Fibroblast of upper back skin (primary cell): ENCODE results near the gene SIPA1L2.
"Not testable (repeated sequence)": the region's sequence is repeated elsewhere in the genome, so short reads cannot be mapped to it uniquely, and the experiment has no call there.

Experiments used
- DNase-seq: peaks from one replicate; pipeline ENCODE4 v3.0.0-alpha.2; 2013

SIPA1L2 gene

DNA sequence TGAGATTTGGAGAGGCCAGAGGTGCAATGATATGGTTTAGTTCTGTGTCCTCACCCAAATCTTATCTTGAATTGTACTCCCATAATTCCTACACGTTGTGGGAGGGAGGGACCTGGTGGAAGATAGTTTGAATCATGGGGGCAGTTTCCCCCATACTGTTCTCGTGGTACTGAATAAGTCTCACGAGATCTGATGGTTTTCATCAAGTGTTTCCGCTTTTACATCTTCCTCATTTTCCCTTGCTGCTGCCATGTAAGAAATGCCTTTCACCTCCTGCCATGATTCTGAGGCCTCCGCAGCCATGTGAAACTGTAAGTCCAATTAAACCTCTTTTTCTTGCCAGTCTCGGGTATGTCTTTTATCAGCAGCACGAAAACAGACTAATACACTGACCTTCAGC, 17.1 kb downstream of the SIPA1L2 start:
- DNase-seq, result not testable (repeated sequence)

DNA sequence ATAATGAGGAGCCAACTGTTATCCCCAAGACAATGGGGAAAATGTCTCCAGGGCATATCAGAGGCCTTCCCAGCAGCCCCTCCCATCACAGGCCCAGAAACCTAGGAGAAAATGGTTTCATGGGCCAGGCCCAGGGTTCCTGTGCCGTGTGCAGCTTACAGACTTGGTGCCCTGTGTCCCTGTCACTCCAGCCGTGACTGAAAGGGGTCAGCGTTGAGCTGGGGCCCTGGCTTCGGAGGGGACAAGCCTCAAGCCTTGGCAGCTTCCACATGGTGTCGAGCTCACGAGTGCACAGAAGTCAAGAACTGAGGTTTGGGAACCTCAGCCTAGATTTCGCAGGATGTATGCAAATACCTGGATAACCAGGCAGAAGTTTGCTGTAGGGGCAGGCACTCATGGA, 18.1 kb downstream of the SIPA1L2 start:
- DNase-seq, result no peak

DNA sequence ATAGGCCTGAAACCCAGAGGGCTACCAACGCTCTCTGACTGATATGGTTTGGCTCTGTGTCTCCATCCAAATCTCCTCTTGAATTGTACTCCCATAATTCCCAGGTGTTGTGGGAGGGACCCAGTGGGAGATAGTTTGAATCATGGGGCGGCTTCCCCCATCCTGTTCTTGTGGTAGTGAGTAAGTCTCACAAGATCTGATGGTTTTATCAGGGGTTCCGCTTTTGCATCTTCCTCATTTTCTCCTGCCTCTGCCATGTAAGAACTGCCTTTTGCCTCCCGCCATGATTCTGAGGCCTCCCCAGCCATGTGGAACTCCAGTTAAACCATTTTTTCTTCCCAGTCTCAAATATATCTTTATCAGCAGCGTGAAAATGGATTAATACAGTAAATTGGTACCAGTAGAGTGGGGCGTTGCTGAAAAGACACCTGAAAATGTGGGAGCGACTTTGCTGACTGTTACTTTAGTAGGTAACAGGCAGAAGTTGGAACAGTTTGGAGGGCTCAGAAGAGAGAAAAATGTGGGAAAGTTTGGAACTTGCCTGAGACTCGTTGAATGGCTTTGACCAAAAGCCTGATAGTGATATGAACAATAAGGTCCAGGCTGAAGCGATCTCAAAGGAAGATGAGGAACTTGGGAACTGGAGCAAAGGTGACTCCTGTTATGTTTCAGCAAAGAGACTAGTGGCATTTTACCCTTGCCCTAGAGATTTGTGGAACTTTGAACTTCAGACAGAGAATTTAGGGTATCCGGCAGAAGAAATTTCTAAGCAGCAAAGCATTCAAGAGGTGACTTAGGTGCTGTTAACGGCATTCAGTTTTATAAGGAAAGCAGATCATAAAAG, 18.8 kb downstream of the SIPA1L2 start:
- not testable (repeated sequence) for DNase-seq

DNA sequence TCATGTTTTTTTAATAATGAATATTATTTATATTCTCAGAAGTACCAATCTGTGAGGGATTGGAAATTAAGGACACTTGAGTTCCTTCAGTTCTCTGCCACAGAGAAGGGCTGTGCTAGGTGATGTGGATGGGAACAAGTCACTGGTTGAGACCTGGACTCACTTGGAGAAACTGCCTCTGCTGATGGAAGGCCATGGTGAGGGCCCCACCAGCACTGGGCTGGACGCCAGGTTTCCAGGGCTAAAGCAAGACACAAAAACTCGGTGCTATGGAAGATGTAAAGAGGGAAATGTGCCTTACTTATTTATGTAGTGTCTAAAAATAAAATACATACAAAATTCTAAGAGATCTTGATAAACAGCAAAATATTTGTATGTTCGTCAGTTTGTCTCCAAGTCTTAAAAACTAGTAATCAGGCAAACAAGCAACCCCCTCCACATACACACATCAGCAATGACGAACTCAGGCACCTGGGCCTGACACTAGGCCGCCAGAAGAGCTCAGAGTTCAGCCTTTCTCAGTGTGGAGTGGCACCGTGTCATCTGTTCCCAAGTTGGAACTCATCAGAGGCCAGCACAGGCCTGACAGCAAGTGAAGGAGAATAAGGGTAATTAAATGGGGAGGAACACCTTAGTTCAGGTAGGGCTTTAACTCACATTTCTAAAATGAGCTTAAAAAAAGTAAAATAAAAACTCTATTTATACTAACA, 19.6 kb downstream of the SIPA1L2 start:
- DNase-seq, result no peak

DNA sequence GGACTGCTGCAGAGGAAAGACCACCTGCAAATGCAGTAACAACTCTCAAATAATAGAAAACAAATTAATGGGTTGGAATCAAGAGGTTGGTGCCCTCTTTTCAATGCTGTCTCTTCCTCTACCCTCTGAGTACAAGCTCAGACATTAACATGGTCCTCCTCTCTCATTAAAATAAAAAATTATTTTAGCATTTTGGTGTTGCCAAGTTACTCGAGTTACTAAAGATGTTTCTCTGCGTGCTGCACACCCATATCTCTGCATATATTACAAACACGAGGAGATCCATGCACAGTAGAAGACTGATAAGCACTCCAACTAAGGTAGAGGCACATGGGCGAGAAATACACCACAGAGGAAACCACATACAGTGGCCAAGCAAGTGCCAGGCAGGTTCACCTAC, 21.5 kb downstream of the SIPA1L2 start:
- DNase-seq, result no peak

DNA sequence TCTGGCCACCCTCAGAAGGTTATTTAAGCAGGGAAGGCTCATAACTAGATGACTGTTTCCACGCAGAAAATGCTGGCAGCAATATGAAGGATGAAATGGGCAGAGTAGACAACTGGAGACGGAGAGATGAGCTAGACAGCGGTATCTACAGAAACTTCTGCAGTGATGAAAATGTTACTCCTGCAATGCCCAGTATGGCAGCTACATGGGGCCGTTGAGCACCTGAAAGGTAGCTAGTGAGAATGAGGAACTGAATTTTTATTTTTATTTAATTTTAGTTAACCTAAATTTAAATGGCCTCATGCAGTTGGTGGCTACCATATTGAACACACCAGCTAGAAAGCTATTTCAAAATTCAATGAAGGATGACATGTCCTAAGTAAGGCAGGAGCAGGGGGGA, 27.3 kb downstream of the SIPA1L2 start:
- DNase-seq, result no peak

DNA sequence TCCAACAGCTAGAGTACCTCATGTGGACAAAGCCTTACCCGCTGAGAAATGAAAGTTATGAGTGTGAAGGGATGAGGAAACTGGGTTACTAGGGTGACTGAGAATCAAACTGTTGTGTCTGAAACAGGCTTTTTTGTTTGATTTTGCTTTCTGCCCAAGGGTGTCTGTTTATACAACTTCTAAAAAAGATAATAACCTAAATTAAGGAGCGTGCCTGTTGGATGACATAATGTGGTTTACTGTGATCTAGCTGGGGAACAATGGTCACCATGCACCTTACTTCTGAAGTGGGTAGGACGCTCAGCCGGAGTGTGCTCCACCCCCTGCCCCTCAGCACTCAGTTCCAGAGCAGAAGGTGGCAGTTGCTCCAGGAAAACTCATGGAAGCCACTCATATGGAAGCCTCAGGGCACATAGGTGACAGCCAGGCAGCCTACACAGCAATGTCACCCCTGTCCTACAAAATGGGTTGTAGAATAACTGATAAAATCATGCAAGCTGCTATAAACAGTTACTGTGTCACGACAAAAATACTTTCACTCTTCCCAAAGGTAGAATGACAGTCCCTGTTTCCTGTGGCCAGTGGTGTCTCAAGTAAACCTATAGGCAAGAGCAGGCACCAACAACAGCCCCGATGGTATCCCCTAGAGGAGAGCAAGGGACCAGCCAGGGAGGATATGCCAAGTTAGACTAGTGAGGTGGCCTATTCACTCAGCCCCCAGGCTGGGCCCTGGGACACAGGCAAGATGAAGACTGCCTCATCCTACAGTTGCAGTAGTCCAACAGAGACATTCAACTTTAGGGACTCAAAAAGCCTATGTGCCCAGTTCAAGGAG, 29.3 kb downstream of the SIPA1L2 start:
- DNase-seq, result no peak

DNA sequence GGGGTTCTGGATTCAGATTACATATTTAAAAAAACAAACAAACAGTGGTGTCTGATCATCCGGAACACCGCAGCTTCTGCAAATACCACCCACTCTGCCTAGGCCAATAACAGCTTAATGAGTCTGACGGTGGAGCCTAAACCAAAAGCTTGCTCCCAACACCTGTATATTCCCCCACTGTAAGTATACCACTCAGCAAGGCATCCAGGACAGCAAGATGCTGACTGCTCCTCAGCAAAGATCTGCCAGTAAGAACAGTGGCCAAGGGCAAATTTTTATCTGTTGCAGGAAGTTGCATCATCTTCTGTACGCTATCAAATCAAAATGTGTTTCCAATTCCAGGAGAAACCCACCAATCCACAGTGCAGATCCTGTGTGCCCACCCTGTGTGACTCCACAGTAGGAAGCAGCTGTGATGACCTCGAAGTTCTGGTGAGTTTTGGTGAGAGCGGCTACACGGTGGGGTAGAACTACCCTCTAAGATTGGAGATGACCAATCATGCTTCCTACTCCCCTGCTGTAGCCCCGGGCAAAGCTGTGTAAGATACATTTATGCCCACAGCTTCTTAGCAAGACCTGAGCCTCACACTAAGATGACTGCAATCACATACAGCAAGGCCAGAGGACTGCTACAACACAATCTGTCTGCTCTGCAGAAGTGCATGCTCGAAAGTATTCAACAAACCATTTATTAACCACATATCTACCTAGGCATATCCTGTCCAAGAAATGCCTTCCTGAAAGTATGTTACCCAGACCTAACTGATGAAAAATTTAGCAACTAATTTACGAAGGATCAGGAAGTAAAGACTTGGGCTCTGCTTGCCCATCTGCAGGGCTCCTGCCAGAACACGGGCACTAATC, 30.5 kb downstream of the SIPA1L2 start:
- peak; percentile 62 for DNase-seq

DNA sequence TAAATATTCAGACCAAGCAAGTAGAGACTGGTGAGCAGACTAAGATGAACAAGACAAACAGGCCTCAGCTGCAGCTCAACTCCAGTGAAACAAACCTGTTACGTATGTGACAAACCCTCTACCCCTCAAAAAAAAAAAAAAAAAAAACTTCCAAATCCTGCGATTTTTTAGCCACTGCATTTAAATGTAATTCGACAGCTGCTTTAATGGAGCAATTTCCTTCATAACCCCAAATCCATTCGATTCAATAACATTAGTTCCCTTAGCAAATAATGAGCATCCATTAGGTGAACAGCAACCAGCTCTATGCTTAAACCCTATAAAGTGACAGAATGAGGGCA, 31.1 kb downstream of the SIPA1L2 start:
- no peak for DNase-seq

DNA sequence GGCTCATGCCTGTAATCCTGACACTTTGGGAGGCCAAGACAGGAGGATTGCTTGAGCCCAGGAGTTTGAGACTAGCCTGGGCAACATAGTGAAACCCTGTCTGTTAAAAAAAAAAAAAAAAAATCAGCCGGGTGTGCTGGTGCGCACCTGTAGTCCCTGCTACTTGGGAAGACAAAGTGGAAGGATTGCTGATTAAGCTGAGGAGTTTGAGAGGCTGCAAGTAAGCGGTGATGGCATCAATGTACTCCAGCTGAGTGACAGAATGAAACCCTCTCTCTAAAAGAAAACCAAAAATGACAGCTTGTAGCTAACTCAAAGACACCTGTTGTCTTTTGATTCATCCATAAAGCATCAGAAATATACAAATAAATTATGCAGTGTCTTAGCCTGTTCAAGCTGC, 31.8 kb downstream of the SIPA1L2 start:
- DNase-seq, result no peak

DNA sequence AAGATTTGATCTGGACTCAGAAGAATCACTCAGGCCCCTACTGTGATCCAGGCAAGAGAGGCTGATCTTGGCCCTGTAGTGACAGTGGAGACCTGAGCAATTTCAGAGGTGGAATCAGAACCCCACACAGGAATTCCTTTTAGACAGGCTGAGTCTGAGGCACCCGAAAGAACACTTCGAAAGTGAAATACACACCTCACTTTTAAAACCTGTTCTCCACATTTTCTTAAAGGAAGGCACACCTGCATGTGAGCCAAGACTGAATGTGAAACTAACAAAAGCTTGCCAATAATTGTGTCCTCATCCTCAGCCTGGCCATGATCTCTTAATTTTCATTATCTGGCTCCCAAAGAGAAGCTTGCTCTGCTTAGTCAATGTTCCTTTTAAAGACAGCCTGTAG, 32.2 kb downstream of the SIPA1L2 start:
- DNase-seq, result no peak

DNA sequence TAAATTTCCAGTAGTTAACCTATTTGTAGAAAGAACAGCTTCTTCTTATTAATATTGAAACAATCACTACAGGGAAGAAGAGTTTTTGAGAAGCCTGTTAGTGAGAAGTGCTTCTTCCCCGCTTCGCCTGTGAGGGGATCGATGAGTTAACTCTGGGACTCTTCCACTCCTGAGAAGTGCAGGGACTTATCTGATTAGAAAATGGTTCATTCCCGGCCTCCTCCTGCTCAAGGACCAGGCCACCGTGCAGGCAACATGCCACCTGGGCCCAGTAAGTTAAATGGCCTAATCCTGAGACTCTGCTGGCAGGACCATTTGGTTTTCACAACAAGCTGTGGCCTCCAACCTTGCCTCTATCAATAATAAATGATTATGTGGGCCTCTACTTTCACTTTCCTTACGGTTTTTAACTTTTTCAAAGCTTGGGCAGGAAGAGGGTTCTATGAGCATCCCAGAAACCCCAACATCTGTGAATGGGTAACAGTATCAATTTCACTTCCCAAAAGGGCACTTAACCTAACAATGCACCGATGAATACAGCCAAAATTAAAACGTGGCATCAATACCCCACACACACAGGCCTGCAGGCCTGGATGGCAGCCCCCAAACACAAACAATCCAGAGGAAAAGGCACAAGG, 33.1 kb downstream of the SIPA1L2 start:
- DNase-seq, result no peak

DNA sequence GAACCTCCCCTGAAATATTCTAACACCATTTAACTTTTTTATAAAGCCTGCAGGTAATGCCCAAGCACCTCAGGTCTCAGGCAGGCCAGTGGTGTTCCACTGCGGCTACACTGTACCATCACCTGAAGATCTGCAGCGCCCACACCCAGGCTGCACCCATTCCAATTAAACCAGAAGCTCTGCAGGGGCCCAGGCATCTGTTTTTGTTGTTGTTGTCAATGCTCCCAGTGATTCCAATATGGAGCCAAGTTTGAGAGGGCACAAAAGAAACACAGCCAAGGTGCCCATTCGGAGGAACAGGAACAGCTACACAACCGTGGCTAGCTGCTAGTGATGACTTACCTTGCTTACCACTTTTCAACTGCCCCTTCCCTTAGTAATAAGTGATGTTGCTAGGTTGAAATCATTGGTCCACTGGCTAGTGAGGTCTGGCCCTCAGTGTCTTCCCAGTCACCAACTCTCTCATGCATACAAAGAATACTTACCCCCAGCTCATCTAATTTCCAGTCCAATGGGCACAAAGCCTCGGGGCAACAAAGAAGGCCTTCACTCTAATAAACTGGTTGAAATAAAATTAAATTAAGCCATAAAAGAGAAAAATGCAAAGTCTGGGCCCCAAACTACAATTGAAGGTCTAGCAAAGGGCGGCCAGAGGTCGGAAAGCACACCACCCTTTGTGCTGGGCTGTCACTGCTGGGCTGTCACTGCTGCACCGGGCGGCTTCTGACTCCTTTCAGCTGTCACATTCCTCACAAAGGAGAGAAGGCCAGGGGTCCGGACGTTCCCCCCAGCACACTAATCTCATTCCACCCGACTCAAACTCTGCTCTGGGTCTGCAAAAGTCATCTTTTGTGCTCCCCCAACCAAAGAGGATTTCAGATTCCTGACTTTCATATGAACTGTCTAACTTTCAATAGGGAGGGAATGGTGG, 34.9 kb downstream of the SIPA1L2 start:
- DNase-seq, result no peak

DNA sequence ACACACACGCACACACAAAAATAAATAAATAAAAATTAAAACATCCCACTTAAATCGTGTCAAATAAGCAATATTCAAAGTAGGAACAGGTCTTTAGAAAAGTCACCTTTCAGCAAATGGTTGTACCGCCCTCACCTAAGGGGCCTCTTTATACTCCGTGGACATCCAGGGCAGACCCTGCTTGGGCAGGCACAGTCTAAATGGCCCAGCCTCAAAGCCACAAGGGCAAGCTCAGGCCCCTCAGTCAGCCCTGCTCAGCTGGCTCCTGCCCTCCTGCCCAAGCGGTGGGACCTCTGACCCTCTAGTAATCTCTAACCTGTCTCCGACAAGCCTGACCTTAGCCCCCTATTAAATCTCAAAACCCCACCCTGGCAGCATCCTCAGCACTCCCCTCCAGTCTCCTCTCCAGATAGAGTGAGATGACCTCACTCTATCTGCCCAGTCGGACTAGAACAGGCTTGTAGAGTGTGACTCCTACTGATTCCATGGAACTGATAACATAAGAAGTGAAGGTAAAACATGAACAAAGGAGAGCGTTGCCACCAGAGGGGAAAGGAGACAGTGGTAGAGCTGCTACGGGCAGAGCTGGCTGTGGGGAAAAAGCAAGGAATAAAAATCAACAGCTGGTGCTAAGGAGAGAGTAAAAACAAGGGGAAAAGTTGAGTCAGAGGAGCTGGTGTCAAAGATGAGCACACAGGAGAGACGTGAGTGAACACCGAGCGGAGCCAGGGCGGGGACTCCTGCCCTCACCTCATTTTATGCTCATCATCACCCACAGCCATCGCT, 36.0 kb downstream of the SIPA1L2 start:
- DNase-seq, result no peak

DNA sequence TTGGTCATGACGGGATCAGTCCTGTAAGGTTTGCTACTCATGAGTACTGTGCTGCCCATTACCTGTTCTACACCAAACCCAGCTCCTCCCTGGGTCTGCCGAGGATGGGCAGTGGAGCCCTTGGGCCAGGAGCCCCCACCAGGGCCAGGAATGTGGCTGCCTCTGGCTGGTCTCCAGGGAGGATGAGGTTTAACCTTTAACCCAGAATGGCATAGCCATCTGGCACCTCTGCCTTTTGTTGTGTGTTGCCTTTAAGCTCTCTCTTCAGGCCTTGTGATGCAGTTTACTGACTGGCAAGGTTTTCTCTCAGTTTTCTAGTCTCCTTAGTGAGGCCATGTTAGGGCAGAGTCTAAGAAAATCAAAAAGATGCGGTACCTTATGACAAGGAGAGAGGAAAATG, 38.6 kb downstream of the SIPA1L2 start:
- DNase-seq, result no peak

DNA sequence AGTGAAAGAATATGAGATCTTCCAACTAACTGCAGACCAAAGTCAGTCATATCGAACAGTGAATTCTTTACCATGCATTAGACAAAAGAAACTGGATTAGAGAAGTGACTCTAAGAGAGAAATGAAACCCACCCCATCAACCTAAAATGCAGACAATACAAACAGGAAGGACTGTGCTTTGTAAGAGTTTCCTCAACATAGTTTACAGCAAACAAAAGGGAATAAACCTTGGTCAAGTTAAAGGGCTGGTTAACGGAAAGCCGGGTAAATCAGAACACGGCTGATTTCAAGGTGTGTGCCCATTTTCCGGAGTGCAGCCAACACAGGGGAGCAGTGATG, 39.2 kb downstream of the SIPA1L2 start:
- no peak for DNase-seq

DNA sequence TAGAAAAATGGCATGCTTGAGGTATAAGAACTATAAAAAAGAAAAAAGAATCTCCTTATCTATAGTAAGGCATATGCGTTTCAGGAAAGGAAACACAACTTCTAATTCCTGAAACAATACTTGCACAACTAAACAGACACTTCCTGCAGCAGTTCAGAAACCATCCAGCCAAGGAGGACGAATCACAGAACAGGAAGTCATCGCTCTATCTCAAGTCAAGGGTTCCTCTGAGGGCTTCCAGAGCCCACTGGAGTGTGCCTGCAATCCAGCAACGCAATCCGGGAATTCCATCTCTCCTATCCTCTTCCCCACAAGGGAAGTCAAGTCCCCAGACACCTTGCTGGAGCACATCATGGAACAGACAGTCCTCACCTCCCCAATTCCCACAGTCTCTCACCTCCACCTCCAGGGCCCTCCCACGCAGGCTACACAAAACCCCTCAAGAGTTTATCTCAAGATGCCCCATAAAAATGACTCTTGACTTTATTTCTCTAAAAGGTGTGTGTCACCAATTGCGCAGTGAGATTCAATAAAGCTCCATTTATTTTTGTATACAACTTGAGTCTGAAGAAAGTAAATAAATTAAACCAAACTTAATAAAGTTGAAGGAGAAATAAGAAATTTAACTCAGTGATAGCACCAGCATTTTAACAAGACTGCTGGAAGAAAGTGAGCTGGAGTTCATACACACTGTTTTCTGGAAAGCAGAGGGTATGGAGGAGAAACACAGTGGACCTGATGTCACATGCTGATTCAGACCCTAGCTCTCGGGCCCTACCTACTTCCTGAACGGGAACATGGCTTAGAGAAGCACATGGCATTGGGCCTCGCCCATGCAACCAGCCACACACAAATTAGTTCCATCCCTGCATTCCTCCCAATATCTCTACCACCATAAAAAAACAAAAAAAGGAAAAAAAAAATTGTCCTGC, 39.9 kb downstream of the SIPA1L2 start:
- DNase-seq, result no peak

DNA sequence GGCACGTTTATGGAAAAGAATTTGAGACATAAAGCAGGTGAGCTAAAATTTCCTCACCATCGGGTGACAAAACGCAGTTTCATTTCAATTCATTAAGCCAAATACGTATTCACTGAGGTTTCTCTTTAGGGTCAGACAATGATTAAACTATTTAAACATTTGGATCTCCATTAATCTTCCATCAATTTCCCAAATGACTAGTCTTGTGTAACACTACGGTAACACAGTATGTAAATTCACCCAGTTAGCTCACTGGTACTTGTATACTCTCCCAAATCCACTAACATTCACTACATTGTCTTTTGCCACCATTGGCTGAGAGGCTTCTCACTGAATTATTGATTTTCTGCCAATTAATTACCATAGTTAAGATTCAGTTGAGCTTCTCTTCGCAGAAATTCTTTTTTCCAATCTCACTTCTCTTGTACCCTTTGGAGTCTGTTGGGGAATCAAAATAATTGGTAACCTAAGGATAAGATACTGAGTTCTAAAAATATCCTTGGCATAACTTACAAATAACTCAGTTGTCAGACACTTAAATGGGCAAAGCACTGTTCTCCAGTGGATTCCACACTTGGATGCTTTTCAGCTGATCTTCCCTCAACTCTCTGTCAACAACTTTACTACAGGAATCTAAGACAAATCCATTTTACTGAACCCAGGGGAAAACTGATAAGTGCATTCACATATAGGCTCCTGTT, 40.7 kb downstream of the SIPA1L2 start:
- DNase-seq, result peak; percentile 27
